WTC11 (cell line): ENCODE data around the gene MARF1. TPM values are rescaled to one million over a fixed set of nuclear protein-coding genes. Genes with fewer than 3 reads are reported as not detected.

Source experiments
- ATAC-seq: fragments of 200-7000 bp; cut with Tn5 transposase; 2 replicates; pipeline ENCODE4 v1.10.0; 2021; ENCODE audit warnings: mild to moderate bottlenecking, moderate library complexity
- CTCF ChIA-PET: fragments of 300-600 bp; sonication (Branson Sonifier 250); formaldehyde crosslinking; loops from one replicate; lab custom pipeline; 2021; ENCODE audit warnings: antibody characterized with exemption; lab: Charles Lee
- POLR2A ChIA-PET: fragments of 350-600 bp; sonication (Branson Sonifier 250); formaldehyde crosslinking; loops from one replicate; lab custom pipeline; 2021; ENCODE audit warnings: antibody characterized with exemption; lab: Charles Lee
- DNase-seq: peaks from one replicate; pipeline ENCODE4 v3.0.0; 2021; ENCODE audit warnings: low spot score
- H3K27ac Mint-ChIP-seq: 2 replicates; pipeline ENCODE4 v1.8.0; 2021; ENCODE audit warnings: mixed read lengths
- H3K27me3 Mint-ChIP-seq: 2 replicates; pipeline ENCODE4 v1.8.0; 2021; ENCODE audit warnings: low read depth, mild to moderate bottlenecking, moderate library complexity, mixed read lengths
- H3K36me3 Mint-ChIP-seq: 2 replicates; pipeline ENCODE4 v1.8.0; 2021; ENCODE audit warnings: mixed read lengths
- H3K4me1 Mint-ChIP-seq: 2 replicates; pipeline ENCODE4 v1.8.0; 2022; ENCODE audit warnings: mixed read lengths
- H3K4me3 Mint-ChIP-seq: 2 replicates; pipeline ENCODE4 v1.8.0; 2021; ENCODE audit warnings: mild to moderate bottlenecking, moderate library complexity, mixed read lengths
- H3K9me3 Mint-ChIP-seq: 2 replicates; pipeline ENCODE4 v1.8.0; 2021; ENCODE audit warnings: mixed read lengths
- ATF1 ChIP-seq: sonication (generic); formaldehyde crosslinking; IDR thresholded peaks from 2 replicates; pipeline ENCODE4 v1.8.1; 2023; ENCODE audit warnings: mild to moderate bottlenecking, moderate library complexity, missing genetic modification reagents
- CREB1 ChIP-seq: sonication (generic); formaldehyde crosslinking; IDR thresholded peaks from 2 replicates; pipeline ENCODE4 v1.8.0; 2023; ENCODE audit warnings: mild to moderate bottlenecking, missing genetic modification reagents
- CREM ChIP-seq: sonication (generic); formaldehyde crosslinking; IDR thresholded peaks from 2 replicates; pipeline ENCODE4 v1.8.1; 2022; ENCODE audit warnings: mild to moderate bottlenecking, missing genetic modification reagents, moderate library complexity
- FOXP1 ChIP-seq: sonication (generic); formaldehyde crosslinking; IDR thresholded peaks from 2 replicates; pipeline ENCODE4 v1.8.0; 2022; ENCODE audit warnings: missing genetic modification reagents, mild to moderate bottlenecking, moderate library complexity, borderline replicate concordance
- GABPB1 ChIP-seq: sonication (generic); formaldehyde crosslinking; IDR thresholded peaks from 2 replicates; pipeline ENCODE4 v1.8.1; 2023; ENCODE audit warnings: mild to moderate bottlenecking, missing genetic modification reagents
- NR3C1 ChIP-seq: sonication (generic); formaldehyde crosslinking; conservative IDR thresholded peaks from 2 replicates; pipeline ENCODE4 v1.8.1; 2023; ENCODE audit warnings: low read depth, mild to moderate bottlenecking, missing genetic modification reagents
- SP1 ChIP-seq: sonication (generic); formaldehyde crosslinking; conservative IDR thresholded peaks from 2 replicates; pipeline ENCODE4 v1.8.1; 2022; ENCODE audit warnings: missing genetic modification reagents
- ZNF121 ChIP-seq: sonication (generic); formaldehyde crosslinking; IDR thresholded peaks from 2 replicates; pipeline ENCODE4 v1.8.0; 2023; ENCODE audit warnings: missing genetic modification reagents
- ZNF138 ChIP-seq: sonication (generic); formaldehyde crosslinking; conservative IDR thresholded peaks from 2 replicates; pipeline ENCODE4 v1.8.1; 2022; ENCODE audit warnings: mild to moderate bottlenecking, moderate library complexity, missing genetic modification reagents
- ZNF219 ChIP-seq: sonication (generic); formaldehyde crosslinking; IDR thresholded peaks from 2 replicates; pipeline ENCODE4 v1.8.0; 2023; ENCODE audit warnings: missing genetic modification reagents, mild to moderate bottlenecking, borderline replicate concordance
- total RNA-seq: library from RNA; stranded (reverse); gene quantifications from 3 replicates; pipeline ENCODE4 v1.2.3, GENCODE V29; 2021
- TF ChIP-seq, protein P1 (sequence below): sonication (generic); formaldehyde crosslinking; conservative IDR thresholded peaks from 2 replicates; pipeline ENCODE4 v1.8.1; 2022; ENCODE audit warnings: mild to moderate bottlenecking, missing genetic modification reagents
- TF ChIP-seq, protein P2 (sequence below): sonication (generic); formaldehyde crosslinking; IDR thresholded peaks from 2 replicates; pipeline ENCODE4 v1.8.1; 2022; ENCODE audit warnings: mild to moderate bottlenecking, missing genetic modification reagents, moderate library complexity, borderline replicate concordance
- TF ChIP-seq, protein P3 (sequence below): fragments of 250-450 bp; sonication (Bioruptor Pico); IDR thresholded peaks from 2 replicates; pipeline ENCODE4 v1.9.0; 2021; ENCODE audit warnings: mild to moderate bottlenecking
- TF ChIP-seq, protein P4 (sequence below): sonication (generic); formaldehyde crosslinking; IDR thresholded peaks from 2 replicates; pipeline ENCODE4 v1.8.1; 2022; ENCODE audit warnings: low read depth, mild to moderate bottlenecking, moderate library complexity, missing genetic modification reagents, borderline replicate concordance
- TF ChIP-seq, protein P5 (sequence below): sonication (generic); formaldehyde crosslinking; IDR thresholded peaks from 2 replicates; pipeline ENCODE4 v1.8.1; 2022; ENCODE audit warnings: mild to moderate bottlenecking, moderate library complexity, missing genetic modification reagents

MARF1 gene
- total RNA-seq, 1 experiment from 2014 or later: 31.9 TPM

DNA sequence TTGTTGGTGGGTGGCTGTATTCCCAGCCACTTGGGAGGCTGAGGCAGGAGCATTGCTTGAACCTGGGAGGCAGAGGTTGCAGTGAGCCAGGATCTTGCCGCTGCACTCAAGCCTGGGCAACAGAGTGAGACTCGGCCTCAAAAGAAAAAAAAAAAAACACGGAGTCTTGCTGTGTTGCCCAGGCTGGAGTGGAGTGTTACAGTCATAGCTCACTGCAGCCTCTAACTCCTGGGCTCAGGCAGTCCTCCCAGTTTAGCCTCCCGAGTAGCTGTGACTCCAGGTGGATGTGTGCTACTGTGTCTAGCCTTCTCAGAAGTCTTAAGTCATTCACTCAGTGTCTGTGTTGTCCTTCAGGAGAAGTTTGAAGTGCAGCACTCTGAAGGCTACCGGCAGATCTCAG is 34.5 kb upstream of the MARF1 start:
- ChIA-PET POLR2A (no interaction called here), CTCF (no interaction called here)

DNA sequence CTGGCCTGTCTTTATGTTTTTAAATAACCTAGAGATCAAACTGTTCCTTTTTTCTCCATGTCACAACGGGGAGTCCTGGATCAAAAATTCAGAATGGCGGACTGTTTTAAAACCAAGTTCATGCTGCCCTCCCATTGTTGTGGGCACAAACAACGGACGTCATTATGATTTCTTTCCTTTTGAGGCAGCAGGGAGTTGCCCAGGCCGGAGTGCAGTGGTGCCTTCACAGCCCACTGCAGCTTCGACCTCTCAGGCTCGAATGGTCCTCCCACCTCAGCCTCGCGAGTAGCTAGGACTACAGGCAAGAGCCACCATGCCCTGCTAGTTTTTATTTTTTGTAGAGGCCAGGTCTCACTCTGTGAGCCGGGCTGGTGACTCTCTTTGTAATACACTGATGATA is 33.6 kb upstream of the MARF1 start:
- H3K36me3 Mint-ChIP-seq: peaks cover 20% of the 10 kb centered on the region
- H3K9me3 Mint-ChIP-seq: no peaks in the 10 kb centered on the region
- POLR2A ChIA-PET: no interaction called here
- no peak for TF ChIP-seq CREM (CRISPR knock-in tag)
- TF ChIP-seq FOXP1: no peak
- TF ChIP-seq CREB1 (CRISPR knock-in tag): no peak
- TF ChIP-seq, protein P1, sequence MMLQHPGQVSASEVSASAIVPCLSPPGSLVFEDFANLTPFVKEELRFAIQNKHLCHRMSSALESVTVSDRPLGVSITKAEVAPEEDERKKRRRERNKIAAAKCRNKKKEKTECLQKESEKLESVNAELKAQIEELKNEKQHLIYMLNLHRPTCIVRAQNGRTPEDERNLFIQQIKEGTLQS (CRISPR knock-in tag): no peak
- TF ChIP-seq, protein P2, sequence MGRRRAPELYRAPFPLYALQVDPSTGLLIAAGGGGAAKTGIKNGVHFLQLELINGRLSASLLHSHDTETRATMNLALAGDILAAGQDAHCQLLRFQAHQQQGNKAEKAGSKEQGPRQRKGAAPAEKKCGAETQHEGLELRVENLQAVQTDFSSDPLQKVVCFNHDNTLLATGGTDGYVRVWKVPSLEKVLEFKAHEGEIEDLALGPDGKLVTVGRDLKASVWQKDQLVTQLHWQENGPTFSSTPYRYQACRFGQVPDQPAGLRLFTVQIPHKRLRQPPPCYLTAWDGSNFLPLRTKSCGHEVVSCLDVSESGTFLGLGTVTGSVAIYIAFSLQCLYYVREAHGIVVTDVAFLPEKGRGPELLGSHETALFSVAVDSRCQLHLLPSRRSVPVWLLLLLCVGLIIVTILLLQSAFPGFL (CRISPR knock-in tag): no peak
- TF ChIP-seq ZNF138 (CRISPR knock-in tag): no peak
- TF ChIP-seq, protein P3, sequence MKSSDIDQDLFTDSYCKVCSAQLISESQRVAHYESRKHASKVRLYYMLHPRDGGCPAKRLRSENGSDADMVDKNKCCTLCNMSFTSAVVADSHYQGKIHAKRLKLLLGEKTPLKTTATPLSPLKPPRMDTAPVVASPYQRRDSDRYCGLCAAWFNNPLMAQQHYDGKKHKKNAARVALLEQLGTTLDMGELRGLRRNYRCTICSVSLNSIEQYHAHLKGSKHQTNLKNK (CRISPR knock-in tag): no peak
- TF ChIP-seq, protein P4, sequence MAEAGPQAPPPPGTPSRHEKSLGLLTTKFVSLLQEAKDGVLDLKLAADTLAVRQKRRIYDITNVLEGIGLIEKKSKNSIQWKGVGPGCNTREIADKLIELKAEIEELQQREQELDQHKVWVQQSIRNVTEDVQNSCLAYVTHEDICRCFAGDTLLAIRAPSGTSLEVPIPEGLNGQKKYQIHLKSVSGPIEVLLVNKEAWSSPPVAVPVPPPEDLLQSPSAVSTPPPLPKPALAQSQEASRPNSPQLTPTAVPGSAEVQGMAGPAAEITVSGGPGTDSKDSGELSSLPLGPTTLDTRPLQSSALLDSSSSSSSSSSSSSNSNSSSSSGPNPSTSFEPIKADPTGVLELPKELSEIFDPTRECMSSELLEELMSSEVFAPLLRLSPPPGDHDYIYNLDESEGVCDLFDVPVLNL (CRISPR knock-in tag): no peak
- TF ChIP-seq ATF1 (CRISPR knock-in tag): no peak
- TF ChIP-seq, protein P5, sequence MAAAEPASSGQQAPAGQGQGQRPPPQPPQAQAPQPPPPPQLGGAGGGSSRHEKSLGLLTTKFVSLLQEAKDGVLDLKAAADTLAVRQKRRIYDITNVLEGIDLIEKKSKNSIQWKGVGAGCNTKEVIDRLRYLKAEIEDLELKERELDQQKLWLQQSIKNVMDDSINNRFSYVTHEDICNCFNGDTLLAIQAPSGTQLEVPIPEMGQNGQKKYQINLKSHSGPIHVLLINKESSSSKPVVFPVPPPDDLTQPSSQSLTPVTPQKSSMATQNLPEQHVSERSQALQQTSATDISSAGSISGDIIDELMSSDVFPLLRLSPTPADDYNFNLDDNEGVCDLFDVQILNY (CRISPR knock-in tag): no peak
- no peak for TF ChIP-seq SP1
- no peak for TF ChIP-seq ZNF219 (CRISPR knock-in tag)
- TF ChIP-seq, all 79 proteins: peak for 0
- CTCF ChIA-PET: no interaction called here
- DNase-seq: no peak
- peaks cover 3% of the 10 kb centered on the region; the same call in 1 of the 2 replicates for H3K4me1 Mint-ChIP-seq
- H3K4me3 Mint-ChIP-seq: no peak overlapping the region
- ATAC-seq: no peak
- no peaks in the 10 kb centered on the region for H3K27me3 Mint-ChIP-seq
- H3K27ac Mint-ChIP-seq: peak overlapping the region; percentile 85

More for the DNA sequence above, 34.5 kb upstream of the MARF1 start:
- Mint-ChIP-seq H3K9me3 (no peaks in the 10 kb centered on the region), H3K4me1 (peaks cover 6% of the 10 kb centered on the region; the same call in 1 of the 2 replicates), H3K27ac (no peak overlapping the region), H3K27me3 (no peaks in the 10 kb centered on the region), H3K4me3 (no peak overlapping the region), H3K36me3 (peaks cover 20% of the 10 kb centered on the region)
- ATAC-seq (no peak), DNase-seq (no peak)
- TF ChIP-seq NR3C1 (CRISPR knock-in tag) (no peak), ZNF121 (CRISPR knock-in tag) (peak; percentile 51)

DNA sequence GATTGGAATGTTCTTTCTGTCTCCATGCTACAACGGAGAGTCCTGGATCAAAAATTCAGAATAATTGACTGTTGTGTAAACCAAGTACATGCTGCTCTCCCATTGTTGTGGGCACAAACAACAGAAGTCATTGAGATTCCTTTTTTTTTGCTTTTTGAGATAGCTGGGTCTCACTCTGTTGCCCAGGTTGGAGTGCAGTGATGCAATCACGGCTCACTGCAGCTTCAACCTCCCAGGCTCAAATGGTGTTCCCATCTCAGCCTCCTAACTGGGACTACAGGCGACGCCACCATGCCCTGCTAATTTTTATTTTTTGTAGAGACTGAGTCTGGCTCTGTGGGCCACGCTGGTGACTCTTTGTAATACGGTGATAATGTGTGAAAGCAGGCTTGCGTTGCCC is 31.6 kb upstream of the MARF1 start:
- TF ChIP-seq ATF1 (CRISPR knock-in tag) (no peak), GABPB1 (peak; percentile 33; the same call in 1 of the 2 replicates)
- DNase-seq: no peak
- no peak overlapping the region for H3K27ac Mint-ChIP-seq
- CTCF ChIA-PET: interaction anchor here (0.7 to 0.8 kb wide), 2 partner anchors 114 to 166 kb away, joined by 3 read pairs; no protein-coding TSS in a partner anchor
- no peaks in the 10 kb centered on the region for H3K27me3 Mint-ChIP-seq
- no peaks in the 10 kb centered on the region for H3K9me3 Mint-ChIP-seq
- POLR2A ChIA-PET: no interaction called here
- H3K4me3 Mint-ChIP-seq: no peak overlapping the region
- ATAC-seq: no peak
- H3K4me1 Mint-ChIP-seq: peaks cover 3% of the 10 kb centered on the region; the same call in 1 of the 2 replicates
- H3K36me3 Mint-ChIP-seq: peaks cover 18% of the 10 kb centered on the region
